ENCODE results near the gene SDCBP2. TPM values are rescaled to one million over a fixed set of nuclear protein-coding genes. Genes with fewer than 3 reads are reported as not detected.
A peak's percentile ranks its signal among the peaks of the same experiment; 100 is the strongest.

SDCBP2 gene
- total and polyA plus RNA-seq, 2 of the 13 experiments (the other 11 are each of a cell fraction or from before 2014, with no cell fraction given), result 1.2 to 2.4 TPM

GRCh38 chr20:1334761-1335160 is 5.8 kb upstream of the SDCBP2 start:
- no TSS peak for BruUV-seq (replicated peaks)
- Histone ChIP-seq H3K27me3 (ENCODE audit: control insufficient read depth in 1 of 2, insufficient read depth in 2 of 2, low read length in 2 of 2) (no peaks in the 10 kb centered on the region), H3K9ac (ENCODE audit: insufficient read depth, low read depth, low read length) (no peak overlapping the region), H2AFZ (ENCODE audit: low read length) (no peak overlapping the region), H3K36me3 (replicated peaks in 1 of 2; ENCODE audit: control insufficient read depth in 1 of 2, insufficient read depth in 2 of 2, low read length in 2 of 2) (peaks cover 5 to 13% of the 10 kb centered on the region in 2 experiments; a peak in 3 of 5 replicates), H3K27ac (ENCODE audit: extremely low read length, insufficient read depth, low read length) (no peak overlapping the region), H3K9me3 (ENCODE audit: low read length) (no peaks in the 10 kb centered on the region), H3K4me2 (ENCODE audit: low read depth, low read length) (no peak overlapping the region), H3K79me2 (ENCODE audit: insufficient read depth, low read length) (peaks cover 5% of the 10 kb centered on the region), H3K4me3 (replicated peaks in 1 of 3; ENCODE audit: insufficient read depth in 1 of 3, low read depth in 2 of 3, low read length in 3 of 3) (no peak overlapping the region), H3K4me1 (ENCODE audit: insufficient read depth, low read length) (peaks cover 29% of the 10 kb centered on the region), H4K20me1 (ENCODE audit: insufficient read depth, low read length) (peaks cover 3% of the 10 kb centered on the region; the same call in 1 of the 2 replicates)
- ATAC-seq, result peak; percentile 56
- CTCF ChIA-PET (ENCODE audit: low intra/inter-chr PET ratio, low total read pairs), result no interaction called here
- DNase-seq (ENCODE audit: low spot score), result peak; percentile 63
- in situ Hi-C loops (cut with HindIII; ENCODE audit: extremely low pct_ligation_motif_present, low pct_unique_long_range_greater_than_20kb) (no loop called here), intact Hi-C loops (cut with micrococcal nuclease; ENCODE audit: unreplicated experiment) (no loop called here)
- 75% methylated on average over 3 of the region's 3 CpGs for WGBS (ENCODE audit: low lambda C conversion rate)
- POLR2A ChIA-PET, result interaction anchor here (3.3 kb wide), 1 partner anchor 10 kb away, joined by 35 read pairs; no protein-coding TSS in a partner anchor
- peak; percentile 53 for FAIRE-seq
- TF ChIP-seq ZBTB3 (CRISPR knock-in tag; IDR thresholded peaks at IDR 0.05; ENCODE audit: borderline replicate concordance, low read depth) (no peak), RBM22 (optimal IDR thresholded peaks at IDR 0.05; ENCODE audit: low read length) (peak; percentile 87), RARA (CRISPR knock-in tag; IDR thresholded peaks at IDR 0.05) (no peak), ISL2 (CRISPR knock-in tag; IDR thresholded peaks at IDR 0.05) (no peak), ZNF468 (CRISPR knock-in tag; IDR thresholded peaks at IDR 0.05) (0 out of 2 replicates have a peak, but pooled peaks have one; percentile 46), ZFY (CRISPR knock-in tag; IDR thresholded peaks at IDR 0.05) (no peak), SUZ12 (IDR thresholded peaks at IDR 0.05; ENCODE audit: low read depth, low read length) (no peak), CBX5 (CRISPR knock-in tag; IDR thresholded peaks at IDR 0.05; ENCODE audit: borderline replicate concordance) (no peak), CTCF (CRISPR knock-in tag; IDR thresholded peaks at IDR 0.05) (peak; percentile 54), ZNF496 (CRISPR knock-in tag; IDR thresholded peaks at IDR 0.05; ENCODE audit: insufficient replicate concordance) (no peak), AGO1 (IDR thresholded peaks at IDR 0.05; ENCODE audit: low read depth, low read length, poor library complexity, severe bottlenecking) (no peak), PPARG (CRISPR knock-in tag; conservative IDR thresholded peaks at IDR 0.05) (no peak), CEBPG (CRISPR knock-in tag; IDR thresholded peaks at IDR 0.05) (peak; percentile 86), ESRRA (CRISPR knock-in tag; IDR thresholded peaks at IDR 0.05; ENCODE audit: low read depth) (no peak), REL (CRISPR knock-in tag; conservative IDR thresholded peaks at IDR 0.05) (no peak), ZNF225 (CRISPR knock-in tag; IDR thresholded peaks at IDR 0.05) (no peak), ZC3H13 (CRISPR knock-in tag; IDR thresholded peaks at IDR 0.05) (no peak), FOXA3 (CRISPR knock-in tag; IDR thresholded peaks at IDR 0.05) (no peak)
- TF ChIP-seq, protein P1, sequence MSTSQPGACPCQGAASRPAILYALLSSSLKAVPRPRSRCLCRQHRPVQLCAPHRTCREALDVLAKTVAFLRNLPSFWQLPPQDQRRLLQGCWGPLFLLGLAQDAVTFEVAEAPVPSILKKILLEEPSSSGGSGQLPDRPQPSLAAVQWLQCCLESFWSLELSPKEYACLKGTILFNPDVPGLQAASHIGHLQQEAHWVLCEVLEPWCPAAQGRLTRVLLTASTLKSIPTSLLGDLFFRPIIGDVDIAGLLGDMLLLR (CRISPR knock-in tag; IDR thresholded peaks at IDR 0.05), result peak; percentile 26; the same call in 1 of the 2 replicates
- TF ChIP-seq, protein P2, sequence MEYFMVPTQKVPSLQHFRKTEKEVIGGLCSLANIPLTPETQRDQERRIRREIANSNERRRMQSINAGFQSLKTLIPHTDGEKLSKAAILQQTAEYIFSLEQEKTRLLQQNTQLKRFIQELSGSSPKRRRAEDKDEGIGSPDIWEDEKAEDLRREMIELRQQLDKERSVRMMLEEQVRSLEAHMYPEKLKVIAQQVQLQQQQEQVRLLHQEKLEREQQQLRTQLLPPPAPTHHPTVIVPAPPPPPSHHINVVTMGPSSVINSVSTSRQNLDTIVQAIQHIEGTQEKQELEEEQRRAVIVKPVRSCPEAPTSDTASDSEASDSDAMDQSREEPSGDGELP (IDR thresholded peaks at IDR 0.05; ENCODE audit: borderline replicate concordance, low read depth), result peak; percentile 62; the same call in 1 of the 2 replicates
